ENCODE results near the gene FAM216B.

DNA sequence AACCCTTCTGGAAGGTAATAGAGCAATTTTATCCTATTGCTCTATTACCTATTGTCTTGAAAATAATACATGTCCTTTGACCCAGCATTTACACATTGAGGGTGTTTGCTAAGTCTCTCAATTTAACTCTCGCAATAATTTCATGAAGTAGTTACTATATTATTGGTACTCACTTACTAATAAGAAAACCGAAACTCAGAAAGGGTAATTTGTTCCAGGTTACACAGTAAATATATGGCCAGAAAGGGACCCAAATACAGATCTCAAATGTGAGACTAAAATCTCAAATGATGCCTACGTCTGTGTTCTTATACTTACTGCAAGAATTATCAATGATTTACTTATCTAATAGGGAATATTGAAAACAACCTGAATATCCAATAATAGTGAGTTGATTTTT lies 29.7 kb upstream of the FAM216B start:
- TF ChIP-seq POLR2AphosphoS5 (IDR thresholded peaks at IDR 0.05; ENCODE audit: low read depth) (no peak), CREB1 (CRISPR knock-in tag; IDR thresholded peaks at IDR 0.05; ENCODE audit: low read depth) (no peak), ZNF331 (CRISPR knock-in tag; IDR thresholded peaks at IDR 0.05; ENCODE audit: low read depth) (no peak), EZH2phosphoT487 (IDR thresholded peaks at IDR 0.05; ENCODE audit: unreplicated experiment) (no peak), STAT1 (IDR thresholded peaks at IDR 0.05; ENCODE audit: unreplicated experiment) (no peak)
- TF ChIP-seq, protein P1, sequence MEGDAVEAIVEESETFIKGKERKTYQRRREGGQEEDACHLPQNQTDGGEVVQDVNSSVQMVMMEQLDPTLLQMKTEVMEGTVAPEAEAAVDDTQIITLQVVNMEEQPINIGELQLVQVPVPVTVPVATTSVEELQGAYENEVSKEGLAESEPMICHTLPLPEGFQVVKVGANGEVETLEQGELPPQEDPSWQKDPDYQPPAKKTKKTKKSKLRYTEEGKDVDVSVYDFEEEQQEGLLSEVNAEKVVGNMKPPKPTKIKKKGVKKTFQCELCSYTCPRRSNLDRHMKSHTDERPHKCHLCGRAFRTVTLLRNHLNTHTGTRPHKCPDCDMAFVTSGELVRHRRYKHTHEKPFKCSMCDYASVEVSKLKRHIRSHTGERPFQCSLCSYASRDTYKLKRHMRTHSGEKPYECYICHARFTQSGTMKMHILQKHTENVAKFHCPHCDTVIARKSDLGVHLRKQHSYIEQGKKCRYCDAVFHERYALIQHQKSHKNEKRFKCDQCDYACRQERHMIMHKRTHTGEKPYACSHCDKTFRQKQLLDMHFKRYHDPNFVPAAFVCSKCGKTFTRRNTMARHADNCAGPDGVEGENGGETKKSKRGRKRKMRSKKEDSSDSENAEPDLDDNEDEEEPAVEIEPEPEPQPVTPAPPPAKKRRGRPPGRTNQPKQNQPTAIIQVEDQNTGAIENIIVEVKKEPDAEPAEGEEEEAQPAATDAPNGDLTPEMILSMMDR (conservative IDR thresholded peaks at IDR 0.05; ENCODE audit: low read depth in 2 of 2) = no peak

Measured in GM23338 (cell line).